Hematopoietic multipotent progenitor cell treated with erythropoietin and hydrocortisone succinate and interleukin-3 and kit ligand, for 4 days (in vitro differentiated cells): Measurements from ENCODE around the gene SLC41A3.
A peak's percentile ranks its signal among the peaks of the same experiment; 100 is the strongest.

Experiments
- DNase-seq: peaks from one replicate; pipeline ENCODE4 v3.0.0-alpha.2; 2015

The SLC41A3 gene

DNA sequence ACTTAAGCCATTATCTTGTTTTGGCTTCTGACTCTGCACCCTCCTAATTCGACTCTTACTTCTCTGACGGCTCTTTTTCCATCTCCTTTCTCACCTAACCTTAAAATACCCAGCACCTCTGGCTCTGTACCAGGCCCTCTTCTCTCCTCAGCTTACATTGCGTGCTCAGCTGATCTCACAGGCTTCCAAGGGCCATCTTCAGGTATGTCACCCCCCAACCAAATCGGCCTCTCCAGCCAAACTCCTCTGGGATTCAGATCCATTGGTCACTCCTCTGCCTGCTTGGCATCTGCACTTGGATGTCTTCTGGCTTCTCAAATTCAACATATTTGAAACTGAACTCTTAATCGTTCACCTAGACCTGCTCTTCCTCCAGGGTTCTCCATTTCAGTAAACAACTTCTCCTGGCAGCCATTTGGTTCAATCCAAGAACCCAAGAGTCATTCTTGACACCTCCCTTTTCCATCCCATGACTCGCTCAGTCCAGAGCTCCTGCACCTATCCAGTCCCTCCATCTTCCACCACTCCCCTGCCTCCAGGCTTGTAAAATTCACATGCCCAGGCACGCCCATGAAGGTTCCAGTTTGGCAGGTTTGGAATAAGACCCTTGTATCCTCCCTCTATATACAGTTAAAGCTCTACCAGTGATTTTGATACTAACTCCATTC lies 35.2 kb upstream of the SLC41A3 start:
- no peak for DNase-seq

DNA sequence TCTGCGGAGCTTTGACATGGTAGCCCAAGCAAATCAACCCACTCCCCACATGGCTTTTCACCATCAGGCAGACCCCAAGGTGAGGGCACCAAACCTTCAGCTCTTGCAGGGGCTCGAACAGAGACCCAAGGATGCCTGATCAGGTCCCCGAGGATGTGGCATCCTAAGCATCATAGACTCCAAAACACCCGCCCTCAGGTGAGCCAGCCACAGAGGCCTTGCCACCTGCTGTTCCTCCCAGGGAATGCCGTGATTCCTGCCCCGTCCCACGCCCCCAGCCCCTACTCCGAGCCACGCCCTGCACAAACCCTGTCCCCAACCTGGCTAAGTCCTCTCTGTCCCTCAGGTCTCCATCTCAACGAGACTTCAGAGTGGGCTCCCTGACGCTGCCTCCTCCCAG lies 34.7 kb upstream of the SLC41A3 start:
- DNase-seq: no peak

DNA sequence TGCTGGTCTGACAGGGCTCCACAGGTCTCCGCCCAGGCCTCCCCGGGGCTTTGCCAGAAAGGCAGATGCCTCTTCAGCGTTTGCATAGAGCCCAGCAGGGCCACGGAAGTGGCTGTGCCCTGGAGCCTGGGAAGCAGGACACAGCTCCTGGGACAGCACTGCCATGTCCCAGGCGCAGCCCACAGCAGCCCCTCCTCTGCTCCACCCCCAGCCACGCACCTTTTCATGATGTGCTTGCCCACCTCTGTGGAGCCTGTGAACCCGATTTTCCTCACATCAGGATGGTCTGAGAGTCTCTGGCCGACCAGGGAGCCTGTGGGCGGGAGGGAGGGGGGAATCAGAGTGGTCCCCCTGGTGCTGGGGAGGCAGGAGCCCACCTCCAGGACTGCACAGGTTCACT lies 33.9 kb upstream of the SLC41A3 start:
- DNase-seq: no peak

DNA sequence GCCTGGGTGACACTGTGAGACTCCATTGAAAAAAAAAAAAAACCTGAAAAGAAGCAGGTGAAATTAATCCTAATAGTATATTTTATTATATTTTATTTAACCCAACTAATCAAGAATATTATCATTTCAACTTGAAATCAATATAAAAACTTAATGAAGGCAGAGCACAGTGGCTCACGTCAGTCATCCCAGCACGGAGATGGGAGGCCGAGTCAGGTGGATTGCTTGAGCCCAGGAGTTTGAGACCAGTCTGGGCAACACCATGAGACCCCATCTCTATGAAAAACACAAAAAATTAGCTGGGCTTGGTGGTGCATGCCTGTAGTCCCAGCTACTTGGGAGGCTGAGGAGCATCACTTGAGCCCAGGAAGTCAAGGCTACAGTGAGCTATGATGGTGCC lies 33.3 kb upstream of the SLC41A3 start:
- no peak for DNase-seq

DNA sequence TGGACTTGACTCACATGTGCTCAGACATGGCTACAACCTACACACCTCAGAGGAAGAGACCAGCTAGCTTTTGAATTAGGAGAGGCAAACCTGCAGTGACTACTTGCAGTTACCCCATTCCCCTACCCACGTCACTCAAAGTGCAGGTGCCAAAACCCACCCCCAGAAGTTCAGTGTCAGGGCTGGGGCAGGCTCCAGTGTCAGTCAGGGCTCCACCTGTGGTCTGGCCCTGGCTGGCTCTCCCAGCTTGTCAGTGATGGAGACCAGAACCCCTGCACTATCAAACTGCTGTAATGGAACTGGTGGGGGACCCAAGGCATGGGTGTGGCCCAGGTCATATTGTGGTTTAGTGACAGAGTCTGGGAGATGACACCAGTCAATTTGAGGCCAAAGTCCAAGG lies 32.6 kb upstream of the SLC41A3 start:
- no peak for DNase-seq

DNA sequence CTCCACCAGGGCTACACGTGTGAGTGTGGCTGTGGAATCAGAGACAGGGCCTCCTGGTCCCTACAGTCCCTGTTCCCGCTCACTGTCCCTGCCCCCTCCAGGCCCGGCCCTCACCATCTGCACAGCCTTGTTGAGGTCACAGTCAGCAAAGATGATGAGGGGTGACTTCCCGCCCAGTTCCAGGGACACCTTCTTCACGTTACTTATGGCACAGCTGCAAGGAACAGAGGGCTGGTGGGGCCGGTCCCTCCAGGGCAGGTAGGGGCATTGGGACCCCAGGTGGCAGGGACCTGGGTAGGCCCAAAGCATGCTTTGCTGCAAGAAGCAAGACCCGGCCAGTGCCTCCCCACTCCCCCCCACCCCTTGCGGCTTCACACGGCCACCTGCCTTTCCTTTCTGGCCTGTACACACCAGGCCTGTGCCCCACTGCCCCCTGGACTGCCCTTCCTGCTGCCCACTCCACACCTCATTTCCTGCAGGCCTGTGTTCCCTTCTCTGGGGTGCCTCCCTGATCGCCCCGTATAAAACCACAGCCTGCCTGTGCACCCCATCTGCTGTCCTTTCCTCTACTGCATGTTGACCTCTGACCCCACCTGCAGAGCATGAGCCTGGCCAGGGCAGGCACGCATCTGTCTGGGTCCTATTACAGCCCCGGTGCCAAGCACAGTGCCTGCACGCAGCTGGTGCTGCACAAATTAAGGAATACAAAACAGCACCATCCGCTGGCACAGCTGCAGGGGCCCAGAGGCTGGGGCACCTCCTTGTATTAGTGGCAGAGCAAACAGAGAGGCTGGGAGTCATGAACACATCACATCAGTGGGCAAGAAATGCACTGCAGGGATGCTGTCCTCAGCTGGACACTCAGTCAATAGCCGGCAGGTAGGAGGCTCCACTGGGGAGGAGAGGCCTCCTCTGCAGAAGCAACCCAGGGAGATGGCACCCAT lies 30.8 kb upstream of the SLC41A3 start:
- DNase-seq: no peak

DNA sequence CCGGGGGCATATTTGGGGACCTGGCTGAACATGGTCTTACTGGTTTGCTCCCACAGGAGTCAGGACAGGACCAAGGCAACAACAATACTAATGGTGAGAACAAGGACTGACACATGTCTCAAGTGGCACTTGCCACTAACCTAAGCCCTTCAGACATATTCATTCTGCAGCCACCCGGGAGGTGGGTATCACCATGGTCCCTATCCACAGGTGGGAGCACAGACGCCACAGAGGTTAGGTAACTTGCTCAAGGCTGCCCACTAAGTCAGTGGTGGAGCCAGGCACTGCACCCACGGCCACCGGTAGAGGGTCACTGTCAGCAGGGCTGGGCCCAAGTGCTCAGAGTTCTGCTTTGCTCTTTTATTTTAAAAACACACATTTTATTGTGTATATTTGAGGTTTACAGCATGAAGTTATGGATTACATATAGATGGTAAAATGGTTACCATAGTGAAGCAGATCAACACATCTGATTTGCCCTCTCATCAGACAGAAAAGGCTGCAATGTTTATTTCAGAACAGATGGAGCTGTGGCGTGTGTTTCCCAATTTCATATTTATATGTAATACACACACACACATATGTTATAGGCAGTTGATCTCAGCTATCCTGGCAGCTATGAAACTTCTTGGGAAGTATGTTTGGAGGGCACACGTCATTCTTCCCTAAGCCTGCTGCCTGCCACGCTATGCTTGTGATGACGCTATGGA lies 30.0 kb upstream of the SLC41A3 start:
- peak; percentile 31 for DNase-seq

DNA sequence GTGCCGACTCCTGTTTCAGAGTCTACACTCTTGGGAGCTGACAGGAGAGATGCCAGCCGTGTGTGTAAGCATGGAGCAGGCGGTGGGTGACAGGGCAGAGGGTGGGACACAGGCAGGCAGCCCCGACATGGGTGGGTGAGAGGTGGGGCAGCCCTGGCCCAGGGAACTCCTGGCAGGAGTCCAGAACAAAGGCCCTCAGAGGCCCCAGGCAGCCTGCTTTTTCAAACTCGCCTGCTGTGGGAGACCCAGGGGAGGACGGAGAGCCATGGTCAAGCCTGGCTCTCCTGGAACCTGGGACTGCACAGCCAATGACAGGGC lies 29.3 kb upstream of the SLC41A3 start:
- DNase-seq: no peak

DNA sequence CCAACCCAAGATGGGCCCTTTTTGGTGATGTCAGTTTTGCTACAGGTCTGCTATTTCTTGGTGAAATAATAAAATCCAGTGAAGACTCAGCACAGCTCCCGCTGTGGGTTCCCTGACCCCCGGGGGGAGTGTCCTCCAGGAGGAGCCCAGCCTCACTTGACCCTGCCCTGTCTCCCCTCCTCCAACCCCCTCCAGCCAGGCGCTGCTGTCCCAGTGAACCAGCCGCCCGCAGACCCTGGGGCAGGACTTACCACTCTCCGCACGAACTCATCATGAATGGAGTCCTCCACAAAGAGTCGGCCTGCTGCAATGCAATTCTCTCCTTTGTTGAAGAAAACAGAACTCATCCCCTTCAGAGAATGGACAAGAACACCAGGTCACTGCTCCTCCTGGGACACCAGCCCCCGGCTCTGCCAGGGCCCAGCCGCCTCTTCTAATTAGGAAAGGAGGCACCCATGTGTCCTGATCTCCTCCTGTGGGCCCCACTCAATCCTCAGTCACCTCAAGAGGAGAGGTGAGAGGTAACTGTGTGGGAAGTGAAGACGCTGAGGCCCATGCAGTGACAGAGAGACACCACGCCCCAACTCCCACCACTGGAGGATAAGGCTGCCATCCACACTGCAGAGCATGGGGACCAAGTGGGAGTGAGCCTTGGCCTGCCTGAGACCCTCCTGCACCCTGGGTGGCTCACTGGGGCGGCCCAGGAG lies 28.8 kb upstream of the SLC41A3 start:
- DNase-seq: no peak

DNA sequence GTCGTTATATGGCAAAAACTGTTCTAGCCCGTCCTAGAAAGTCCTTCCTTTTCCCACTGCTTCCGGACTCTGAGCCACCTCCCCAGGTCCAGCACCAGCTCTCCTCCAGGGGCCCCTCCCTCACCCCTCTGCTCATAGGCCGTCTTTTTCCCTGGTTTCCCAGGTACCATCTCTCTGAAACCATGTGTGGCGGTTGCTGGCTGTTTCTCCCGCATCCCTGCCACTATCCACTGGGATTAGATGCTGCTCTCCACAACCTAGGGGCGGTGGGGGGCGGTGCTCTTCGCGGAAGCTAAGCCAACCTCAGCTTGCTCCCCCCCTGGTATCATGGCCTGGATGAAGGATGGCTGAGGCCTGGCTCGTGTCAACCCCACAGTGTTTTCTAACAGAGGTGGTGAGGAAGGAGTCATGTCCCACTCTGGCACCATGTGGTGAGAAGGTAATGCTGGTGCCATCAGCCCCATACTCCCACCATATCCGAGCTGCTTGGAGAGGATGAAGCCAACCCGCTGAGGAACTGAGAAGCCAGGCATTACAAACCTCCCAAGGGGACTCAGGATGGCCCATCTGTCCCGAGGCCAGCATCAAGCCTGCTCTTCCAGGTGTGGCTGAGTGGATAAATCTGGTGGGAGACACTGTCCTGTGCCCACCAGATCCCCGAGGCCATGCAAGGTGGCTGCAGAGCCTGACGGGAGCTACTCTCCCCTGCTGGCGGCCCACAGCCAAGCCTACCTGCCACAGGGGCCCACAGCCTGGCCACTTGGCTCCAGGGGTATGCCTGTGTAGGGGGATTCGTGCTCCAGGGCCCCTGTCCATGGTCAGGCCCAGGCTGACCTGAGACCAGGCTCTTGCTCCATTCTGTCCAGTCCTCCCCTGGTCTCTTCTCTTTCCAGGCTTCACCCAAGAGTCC lies 27.9 kb upstream of the SLC41A3 start:
- no peak for DNase-seq

DNA sequence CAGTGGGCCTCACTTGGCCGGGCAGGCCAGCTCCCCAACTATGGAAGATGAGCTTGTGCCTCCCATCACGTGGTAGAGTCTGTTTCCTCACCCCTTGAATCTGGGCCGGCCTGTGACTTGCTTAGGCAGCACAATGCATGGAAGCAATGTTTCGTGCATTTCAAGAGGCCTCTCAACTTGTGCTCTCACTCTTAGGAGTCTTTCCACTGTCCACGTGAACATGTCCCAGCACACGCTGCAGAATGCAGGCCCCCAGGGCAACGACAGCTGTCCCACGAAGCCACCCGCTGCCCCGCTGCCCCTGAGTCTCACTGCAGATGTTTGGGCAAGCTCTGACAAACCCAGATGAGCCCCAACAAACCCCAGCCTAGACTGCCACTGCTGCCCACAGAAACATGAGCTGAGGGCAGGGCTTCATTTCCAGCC lies 27.2 kb upstream of the SLC41A3 start:
- DNase-seq: no peak

DNA sequence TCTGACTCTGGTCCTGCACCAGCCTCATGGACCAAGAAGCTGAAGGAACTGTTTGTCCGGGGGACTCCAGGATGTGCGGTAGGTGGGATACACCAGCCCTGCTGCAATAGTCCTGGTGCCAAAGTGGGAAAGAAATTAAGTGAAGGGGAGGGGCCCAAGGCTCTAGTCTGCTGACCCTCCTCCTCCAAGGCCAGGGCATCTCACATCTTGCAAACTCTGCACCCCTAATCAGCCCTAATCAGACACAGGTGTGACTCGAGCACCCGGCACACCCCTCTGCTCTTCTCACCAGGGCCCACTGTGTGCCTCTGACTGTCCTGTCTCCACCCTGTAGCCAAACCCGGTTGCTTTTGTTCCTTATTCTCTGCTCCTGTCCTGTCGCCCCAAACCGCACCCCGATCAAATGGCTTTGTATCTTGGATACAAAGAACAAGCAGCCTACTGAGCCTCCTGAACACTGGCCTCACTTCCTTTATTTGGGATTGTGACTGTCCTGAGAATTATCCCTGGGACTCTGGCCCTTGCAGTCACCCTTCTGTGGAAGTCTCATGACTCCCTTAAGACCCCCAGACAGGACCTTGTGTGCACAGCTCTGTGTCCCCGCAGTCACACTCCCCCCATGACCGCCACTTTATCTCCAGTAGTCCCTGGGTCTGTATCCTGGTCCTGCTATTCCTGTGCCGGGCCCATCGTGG lies 26.7 kb upstream of the SLC41A3 start:
- DNase-seq: no peak

DNA sequence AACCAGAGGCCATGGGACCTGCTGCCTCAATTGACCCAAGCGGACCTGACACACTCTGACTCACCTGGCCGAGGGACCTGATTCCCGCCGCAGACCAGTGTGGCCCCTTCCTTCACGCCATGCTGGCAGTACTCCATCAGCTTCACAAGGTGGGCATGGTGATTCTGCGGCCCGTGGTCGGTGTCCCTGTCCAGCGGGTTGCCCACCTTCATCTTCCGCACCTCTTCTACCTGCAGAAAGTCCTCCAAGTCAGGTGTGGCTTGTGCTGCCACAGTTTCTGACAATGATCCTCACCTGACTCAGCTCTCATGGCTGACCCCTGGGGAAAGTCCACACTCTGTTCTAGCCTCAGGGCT lies 25.9 kb upstream of the SLC41A3 start:
- DNase-seq: no peak

DNA sequence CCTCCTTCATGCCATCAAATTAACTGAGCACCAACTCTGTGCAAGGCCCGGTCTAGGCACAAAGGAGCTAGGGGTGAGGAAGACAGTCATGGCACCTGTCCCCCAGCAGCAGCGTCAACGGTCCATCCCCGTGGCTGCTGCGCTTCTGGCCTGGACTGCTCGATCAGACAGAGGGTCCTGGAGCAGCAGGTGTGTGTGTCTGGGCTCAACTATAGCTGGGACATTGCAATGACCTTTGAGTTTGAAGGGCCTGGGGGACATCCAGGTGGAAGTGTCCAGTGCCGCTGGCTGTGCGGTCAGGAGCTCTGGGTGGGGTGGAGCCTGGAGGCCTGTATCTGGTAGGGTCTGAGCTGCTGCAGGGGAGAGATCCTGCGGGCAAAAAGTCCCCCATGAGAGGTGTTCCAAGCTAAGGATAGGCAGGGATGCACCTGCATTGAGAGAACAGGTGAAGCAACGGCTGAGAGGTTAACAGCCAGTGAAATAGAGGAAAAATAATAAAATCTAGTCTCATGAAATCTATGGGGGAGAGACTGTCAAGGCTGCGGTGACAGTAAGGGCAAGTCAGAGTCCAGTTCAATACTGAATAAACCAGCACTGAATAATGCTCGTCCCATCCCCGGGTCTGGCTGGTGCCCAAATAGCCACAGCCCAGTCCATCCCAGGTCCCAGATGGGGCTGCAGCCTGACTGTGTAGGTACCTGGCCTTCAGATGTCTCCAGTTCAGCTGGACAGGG lies 25.4 kb upstream of the SLC41A3 start:
- DNase-seq: no peak

DNA sequence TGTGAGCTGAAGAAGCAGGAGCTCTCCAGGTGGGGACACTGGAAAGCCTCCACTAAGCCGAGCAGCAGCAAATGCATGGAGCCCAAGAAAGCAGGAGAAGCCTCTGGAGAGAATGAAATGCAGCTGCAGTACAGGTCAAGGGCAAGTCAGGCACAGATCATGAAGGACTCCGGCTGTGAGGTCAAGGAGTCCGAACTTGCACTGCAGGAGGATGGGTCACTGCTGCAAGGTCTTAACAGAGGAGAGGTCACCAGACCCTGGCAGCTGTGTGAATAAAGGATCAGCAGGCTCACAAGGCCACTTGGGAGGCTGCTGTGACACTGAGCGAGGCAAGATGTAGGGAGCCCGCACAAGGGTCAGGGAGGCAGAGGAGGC lies 24.7 kb upstream of the SLC41A3 start:
- no peak for DNase-seq

DNA sequence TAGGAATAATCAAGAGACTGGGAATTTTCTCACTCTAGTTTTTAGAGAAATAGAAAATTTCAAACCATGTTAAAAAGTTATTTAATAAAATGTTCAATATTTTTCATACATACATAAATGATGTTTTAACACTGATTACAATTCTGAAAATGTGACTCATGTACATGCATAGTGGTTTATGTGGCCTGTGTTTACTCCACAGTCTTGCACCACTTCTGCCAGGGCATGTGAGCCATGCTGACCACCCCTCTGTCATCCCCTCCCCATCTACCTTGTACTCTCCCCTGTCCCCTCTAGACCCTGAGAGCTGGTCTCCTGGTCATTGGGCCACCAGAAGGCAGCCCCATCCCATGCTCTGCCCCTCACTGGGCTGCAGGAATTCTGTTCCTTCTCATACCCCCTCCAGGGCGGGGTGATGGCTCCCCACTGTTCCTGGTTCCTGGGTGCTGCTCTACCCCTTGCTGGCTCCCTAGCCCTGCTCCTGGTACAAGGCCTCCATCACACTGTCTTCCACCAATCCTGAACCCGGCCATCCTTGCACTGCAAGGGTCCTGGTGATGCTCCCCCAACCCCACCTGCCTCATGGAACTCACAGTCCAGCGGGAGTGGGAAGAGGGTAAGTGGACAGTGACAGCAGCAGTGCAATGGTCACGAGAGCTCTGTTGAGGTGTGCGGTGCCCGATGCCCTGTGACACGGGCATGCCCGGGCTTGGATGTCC lies 24.2 kb upstream of the SLC41A3 start:
- DNase-seq: no peak

DNA sequence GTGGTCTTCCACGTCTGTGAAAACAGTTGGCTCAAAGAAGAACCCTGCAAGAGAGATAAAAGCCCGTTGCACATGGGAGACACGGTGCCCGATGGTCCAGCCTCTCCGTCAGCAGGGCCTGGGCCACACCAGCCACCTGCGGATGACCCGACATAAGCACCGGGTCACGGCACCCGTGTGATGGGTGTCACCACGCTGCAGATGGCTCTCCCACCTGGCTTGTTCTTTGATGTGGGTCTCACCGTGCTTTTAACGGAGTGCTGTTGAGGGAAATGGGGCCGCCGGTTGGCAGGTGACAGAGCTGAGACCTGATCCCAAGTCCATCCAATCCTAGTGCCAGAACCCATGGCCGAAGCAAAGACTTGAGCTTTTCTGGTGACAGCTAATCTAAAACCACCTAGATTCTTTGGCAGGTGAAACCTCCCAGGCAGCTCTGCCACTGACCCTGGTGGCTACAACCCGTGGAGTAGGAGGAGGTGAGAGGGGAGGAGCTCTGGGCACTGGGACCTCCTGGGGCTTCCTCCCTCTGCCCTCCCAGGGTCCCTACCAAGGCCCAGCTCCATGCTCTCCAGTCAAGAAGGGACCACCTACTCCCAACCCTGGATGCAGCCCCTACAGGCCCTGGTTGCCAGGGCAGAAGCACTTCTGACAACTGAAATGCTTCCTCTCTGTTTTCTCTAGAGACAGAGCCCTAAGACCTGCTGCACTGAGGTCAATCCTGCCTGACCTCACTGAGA lies 23.4 kb upstream of the SLC41A3 start:
- DNase-seq: no peak

DNA sequence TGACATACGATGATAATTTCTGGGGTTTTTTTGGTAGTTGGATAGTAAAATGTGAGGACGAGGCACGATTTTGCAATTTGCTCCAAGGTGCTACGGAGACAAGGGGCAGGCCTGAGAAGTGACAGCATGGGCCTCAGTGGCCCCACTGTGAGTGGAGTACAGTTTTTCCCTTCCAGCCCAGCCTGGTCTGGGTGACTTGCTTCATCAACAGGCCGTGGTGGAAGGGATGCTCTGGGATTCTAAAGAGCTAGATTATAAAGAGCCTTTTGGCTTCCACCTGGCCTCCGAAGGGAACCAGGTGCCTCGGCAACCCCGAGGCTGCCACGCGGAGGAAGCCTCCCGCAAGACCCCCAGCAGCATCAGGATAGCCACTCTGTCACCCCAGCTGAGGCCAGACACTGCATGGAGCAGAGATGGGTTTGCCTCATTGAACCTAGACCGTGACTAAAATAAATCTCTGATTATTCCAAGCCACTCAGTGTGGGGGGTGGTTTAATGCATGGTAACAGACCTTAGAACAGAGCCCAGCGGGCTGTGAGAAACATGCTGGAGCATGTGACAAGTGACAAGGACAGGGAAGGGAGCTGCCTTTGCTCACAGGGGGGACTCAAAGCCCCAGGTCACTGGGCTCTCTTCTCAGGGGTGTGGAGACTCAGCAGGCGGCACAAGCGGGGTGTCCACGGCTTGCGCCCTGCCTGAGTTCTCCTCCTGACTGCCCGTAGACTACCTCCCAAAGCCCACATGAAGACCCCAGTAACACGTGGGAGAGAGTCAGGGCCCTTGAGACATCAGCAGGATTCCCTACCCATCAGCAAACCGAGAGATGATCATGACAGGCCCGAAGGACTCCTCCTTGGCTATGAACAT lies 22.6 kb upstream of the SLC41A3 start:
- DNase-seq: no peak
